HS-27A (cell line): ENCODE data around the gene TMEM161B.
"Not testable (repeated sequence)": the region's sequence is repeated elsewhere in the genome, so short reads cannot be mapped to it uniquely, and the experiment has no call there.

Experiments
- DNase-seq: peaks from one replicate; pipeline ENCODE4 v3.0.0-alpha.2; 2012; ENCODE audit warnings: low read depth, missing footprints

TMEM161B gene

DNA sequence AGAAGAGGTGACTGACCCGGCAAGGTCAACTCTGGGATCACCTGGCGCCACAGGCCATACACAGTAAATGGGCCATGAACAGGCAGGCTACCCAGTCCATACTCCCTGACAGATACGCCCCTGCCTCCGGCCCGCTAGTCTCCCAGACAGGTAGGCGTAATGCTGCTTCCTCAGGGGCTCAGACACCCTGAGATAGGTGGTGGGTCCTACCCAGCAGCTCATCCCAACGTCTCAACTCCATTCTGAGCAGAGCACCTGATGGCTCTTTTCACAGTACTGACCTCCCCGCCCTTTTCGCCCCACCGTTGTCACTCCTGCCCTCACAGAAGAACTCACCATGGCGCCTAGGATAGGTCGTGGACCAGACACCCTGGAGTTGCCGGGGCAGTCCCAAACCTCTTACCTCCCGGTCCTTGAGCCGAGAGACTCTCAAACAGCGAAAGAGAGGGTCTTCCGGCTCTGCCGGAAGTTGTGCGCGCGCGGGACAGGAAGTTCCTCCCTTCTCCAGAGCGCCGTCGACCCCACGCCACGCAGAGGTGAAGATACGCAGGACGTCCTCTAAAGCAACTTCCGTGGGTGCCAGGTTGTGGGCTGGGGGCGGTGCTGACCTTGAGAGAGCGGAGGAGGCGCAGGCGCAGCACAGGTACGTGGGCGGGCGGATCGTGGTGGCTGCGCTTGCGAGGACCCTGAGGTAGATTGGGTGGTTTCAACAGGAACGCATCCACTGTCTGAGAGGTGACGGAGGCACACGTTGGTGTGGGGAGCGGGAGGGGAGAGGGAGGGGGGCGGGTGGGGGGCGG, at the start of gene TMEM161B:
Gene TMEM161B (minus strand): TSS at position 461 of the 800 bp plus-strand sequence. CDS start 122 bp downstream, at position 339.
- DNase-seq: peak; percentile 34

GRCh38 chr5:88304356-88304755, 35.7 kb upstream of the TMEM161B start:
- no peak for DNase-seq

DNA sequence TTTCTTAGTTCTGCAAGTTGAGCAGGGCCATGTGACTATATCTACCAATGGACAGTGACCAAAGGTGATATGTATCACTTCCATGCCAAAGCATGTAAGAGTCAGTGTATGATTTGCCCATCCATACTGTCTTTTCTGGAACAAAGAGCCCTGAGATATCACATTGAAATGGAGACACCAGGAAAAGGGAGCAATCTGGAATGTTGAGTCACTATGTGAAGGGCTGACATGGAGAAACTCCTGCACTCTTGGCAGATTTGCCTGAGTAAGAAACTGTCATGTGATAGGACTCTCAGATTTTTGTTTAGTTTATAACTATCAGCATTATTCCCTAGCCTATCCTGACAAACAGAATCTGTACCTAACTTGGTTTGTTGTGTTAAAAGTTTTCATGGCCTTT, 29.8 kb upstream of the TMEM161B start:
- no peak for DNase-seq

DNA sequence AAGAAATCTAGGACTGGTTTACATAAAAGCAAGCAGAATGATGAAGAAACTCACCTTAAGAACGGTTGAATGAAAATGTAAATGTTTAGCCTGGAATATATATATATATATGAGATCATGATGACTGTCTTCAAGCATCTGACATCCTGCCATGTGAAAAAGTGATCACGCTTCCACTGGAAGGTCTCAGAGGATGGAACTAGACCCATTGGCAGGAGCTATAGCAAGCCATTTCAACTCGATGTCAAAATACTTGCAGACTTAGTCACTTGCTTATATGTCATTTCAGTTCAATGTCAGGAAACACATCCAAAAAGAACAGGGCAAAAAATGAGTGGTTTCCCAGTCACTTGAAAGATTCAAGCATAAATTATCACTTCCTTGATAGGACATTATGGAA, 22.2 kb upstream of the TMEM161B start:
- no peak for DNase-seq

DNA sequence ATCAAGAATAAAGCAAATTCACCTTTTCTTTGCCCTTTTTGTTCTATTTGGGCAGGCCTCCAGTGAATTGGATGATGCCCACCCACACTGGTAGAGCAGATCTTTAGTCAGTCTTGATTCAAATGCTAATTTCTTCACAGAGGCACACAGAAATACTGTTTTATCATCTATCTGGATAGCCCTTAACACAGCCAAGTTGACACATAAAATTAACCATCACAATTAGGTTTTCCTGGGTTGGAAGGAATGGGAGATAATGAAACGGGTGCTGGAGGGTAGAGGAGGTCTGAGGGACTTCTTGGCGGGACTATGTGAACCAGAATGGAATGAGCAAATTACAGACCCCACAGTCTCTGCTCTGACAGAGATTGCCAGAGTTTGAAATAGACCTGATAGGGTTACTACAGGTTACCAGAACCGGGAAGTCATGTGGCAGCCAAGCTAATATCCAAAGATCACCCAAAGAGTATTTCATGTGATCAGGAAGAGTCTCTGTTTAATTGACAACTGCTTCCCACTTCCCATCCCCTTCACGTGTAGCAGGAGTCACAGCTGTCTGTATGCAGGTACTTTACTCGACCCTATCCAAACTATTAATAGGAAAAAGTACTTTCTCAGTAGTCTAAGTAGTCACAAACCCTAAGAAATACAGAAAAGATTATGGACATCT, 20.0 kb upstream of the TMEM161B start:
- no peak for DNase-seq

GRCh38 chr5:88287846-88288527, 19.3 kb upstream of the TMEM161B start:
- DNase-seq: no peak

- DNase-seq: no peak
These were observed 18.7 kb upstream of the TMEM161B start for GRCh38 chr5:88287302-88287701.

- no peak for DNase-seq
These were observed 15.0 kb upstream of the TMEM161B start for GRCh38 chr5:88283690-88284089.

- no peak for DNase-seq
These were observed 12.7 kb upstream of the TMEM161B start for GRCh38 chr5:88281322-88281721.

DNA sequence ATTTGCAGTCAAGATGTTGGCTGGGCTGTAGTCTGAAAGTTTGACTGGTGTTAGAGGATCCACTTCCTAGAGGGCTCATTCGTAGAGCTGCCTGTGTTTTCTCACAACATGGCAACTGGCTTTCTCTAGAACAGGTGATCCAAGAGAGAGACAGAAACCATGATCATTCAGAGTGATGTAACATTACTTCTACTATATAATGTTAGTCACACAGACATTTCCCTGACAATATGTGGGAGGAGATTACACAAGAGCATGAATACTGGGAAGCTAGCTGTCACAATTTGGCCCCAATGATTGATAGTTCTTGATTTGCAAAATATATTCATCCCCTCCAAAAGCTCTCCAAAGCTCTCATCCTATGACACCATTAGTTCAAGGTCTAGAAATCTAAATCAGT, 10.9 kb upstream of the TMEM161B start:
- no peak for DNase-seq

- no peak for DNase-seq
These were observed 7.7 kb upstream of the TMEM161B start for GRCh38 chr5:88276378-88276777.

DNA sequence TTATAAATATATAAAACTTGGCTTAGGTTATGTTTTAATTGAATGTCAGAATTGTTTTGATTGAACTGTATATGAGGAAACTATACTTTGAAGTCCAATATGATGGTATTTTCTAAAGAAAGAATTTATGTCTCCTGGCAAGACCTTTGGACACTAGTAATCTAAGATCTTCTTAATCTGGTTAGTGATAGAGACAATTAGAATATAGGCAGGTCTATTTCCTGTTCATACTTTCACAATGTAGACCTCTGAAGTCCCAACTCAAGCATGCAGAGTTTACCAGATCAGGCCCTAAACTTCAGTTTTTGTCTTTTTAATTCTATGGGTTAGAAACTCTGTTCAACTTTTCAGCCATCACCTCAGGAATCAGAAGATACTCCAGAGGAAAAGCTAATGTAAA, 6.9 kb upstream of the TMEM161B start:
- DNase-seq: no peak

- DNase-seq: no peak
These were observed 652 bp upstream of the TMEM161B start for GRCh38 chr5:88269222-88269771.

GRCh38 chr5:88264565-88264964, 4.1 kb downstream of the TMEM161B start:
- DNase-seq: not testable (repeated sequence)

GRCh38 chr5:88263349-88263748, 5.3 kb downstream of the TMEM161B start:
- DNase-seq: no peak

- DNase-seq: no peak
These were observed 6.5 kb downstream of the TMEM161B start for GRCh38 chr5:88262116-88262515.

DNA sequence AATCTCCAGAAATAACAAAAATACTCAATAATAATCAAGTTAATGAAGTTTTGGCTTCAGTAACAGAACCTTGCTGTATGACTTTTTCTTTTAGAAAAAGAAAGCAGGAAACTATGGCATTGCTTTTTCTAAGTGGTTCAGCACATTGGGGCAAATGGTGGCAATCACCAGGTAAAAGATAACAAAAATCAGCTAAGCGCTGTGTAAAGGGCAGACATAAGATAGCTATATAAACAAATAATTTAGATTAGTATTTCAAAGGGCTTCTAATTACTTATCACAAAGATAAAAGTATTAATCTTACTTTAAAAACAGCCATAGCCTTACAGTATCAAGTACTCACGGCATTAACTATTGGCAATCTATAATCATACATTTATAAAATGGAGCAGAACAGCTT, 10.0 kb downstream of the TMEM161B start:
- DNase-seq: no peak

- no peak for DNase-seq
These were observed 11.8 kb downstream of the TMEM161B start for GRCh38 chr5:88256872-88257271.

DNA sequence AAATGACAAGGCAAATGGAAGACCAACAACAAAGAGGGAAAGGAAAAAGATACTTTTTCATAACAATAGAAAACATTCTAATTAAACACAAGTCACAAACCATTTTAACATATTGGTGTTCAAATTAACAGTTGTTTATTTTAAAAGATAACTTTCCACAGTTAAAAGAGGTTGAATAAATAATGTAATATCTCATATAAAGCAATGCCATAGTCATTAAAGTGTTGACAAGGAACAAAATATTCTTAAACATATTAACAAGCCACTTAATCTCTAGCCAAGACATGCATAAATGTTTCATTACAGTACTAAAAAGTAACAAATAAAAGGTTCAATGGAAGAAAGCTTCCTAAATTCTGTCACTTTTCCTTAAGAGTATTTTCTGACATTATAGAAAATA, 12.6 kb downstream of the TMEM161B start:
- DNase-seq: no peak

DNA sequence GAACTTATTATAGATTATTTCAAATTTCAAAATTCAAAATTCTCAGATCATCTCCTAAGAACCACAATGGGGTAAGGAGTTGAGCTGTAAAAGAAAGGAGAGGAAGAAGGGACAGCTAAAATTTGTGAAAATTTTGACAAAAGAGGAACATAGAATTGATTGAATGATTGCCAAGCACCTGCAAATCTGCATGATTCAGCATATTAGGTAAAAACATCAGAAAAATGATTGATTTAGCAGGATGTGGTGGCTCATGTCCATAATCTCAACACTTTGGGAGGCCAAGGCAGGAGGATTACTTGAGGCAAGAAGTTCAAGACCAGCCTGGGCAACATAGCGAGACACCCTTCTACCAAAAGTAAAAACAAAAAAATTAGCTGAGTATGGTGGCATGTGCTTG, 14.3 kb downstream of the TMEM161B start:
- no peak for DNase-seq

GRCh38 chr5:88251048-88251711, 17.5 kb downstream of the TMEM161B start:
- DNase-seq: no peak

DNA sequence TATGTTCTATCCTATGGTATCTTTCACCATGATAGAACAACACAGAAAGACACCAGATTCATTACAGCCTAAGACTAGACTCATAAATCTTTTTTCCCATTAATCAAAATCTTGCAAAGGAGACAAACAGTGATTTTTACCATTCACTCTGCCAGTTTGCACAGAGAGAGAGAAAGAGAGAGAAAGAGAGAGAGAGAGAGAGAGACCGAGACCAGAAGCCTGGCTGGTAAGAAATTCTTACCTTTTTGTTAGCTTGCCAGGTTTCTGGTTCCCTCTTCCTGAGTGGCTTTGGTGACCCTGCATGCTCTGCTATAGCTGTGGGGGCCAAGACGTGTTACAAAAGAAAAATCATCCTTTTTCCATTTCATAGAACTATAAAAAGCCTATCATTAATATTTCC, 18.6 kb downstream of the TMEM161B start:
- DNase-seq: no peak
